DND-41 (cell line): ENCODE results near the gene TTC33.

Source experiments
- ATAC-seq: fragments of 200-7000 bp; cut with Tn5 transposase; 3 replicates; pipeline ENCODE4 v1.9.1; 2021; ENCODE audit warnings: low read depth; ENCODE audit not compliant: insufficient read depth
- DNase-seq: peaks from one replicate; pipeline ENCODE4 v3.0.0-alpha.2; 2020
- H2AFZ ChIP-seq: 2 replicates; pipeline ENCODE4 v1.6.0; 2012; ENCODE audit warnings: low read depth, low read length
- H3K27ac ChIP-seq: 2 replicates; pipeline ENCODE4 v1.5.1; 2012; ENCODE audit warnings: low read length, inconsistent platforms
- H3K27me3 ChIP-seq: fragments of 200-600 bp; sonication (generic); 2 replicates; pipeline ENCODE4 v1.6.0; 2012; ENCODE audit warnings: low read length, mild to moderate bottlenecking, inconsistent platforms; ENCODE audit not compliant: insufficient read depth, poor library complexity
- H3K36me3 ChIP-seq: 2 replicates; pipeline ENCODE4 v1.5.1; 2012; ENCODE audit warnings: low read length, inconsistent platforms; ENCODE audit not compliant: insufficient read depth
- H3K4me1 ChIP-seq: 2 replicates; pipeline ENCODE4 v1.5.1; 2012; ENCODE audit warnings: mild to moderate bottlenecking, low read length; ENCODE audit not compliant: insufficient read depth
- H3K4me2 ChIP-seq: 2 replicates; pipeline ENCODE4 v1.6.0; 2012; ENCODE audit warnings: mild to moderate bottlenecking, moderate library complexity, low read length, inconsistent platforms; ENCODE audit not compliant: insufficient read depth
- H3K4me3 ChIP-seq, 2 experiments: fragments of 200-600 bp in 1 of 2; shearing (Covaris generic) in 1 of 2; 2 replicates each; pipeline ENCODE4 v1.5.1; 2012 to 2016; ENCODE audit warnings: inconsistent platforms in 2 of 2, low read length in 2 of 2, mild to moderate bottlenecking in 2 of 2, low read depth in 1 of 2, moderate library complexity in 1 of 2
- H3K79me2 ChIP-seq: 2 replicates; pipeline ENCODE4 v1.6.0; 2012; ENCODE audit warnings: low read length, inconsistent platforms; ENCODE audit not compliant: insufficient read depth
- H3K9ac ChIP-seq: 2 replicates; pipeline ENCODE4 v1.6.0; 2012; ENCODE audit warnings: low read depth, mild to moderate bottlenecking, inconsistent platforms, low read length, moderate library complexity
- H3K9me3 ChIP-seq: 2 replicates; pipeline ENCODE4 v1.5.1; 2012; ENCODE audit warnings: low read length, moderate library complexity, mild to moderate bottlenecking, inconsistent platforms; ENCODE audit not compliant: insufficient read depth, severe bottlenecking
- H4K20me1 ChIP-seq: 2 replicates; pipeline ENCODE4 v1.6.0; 2012; ENCODE audit warnings: low read length; ENCODE audit not compliant: insufficient read depth
- EZH2 ChIP-seq: IDR thresholded peaks from 3 replicates; pipeline ENCODE4 v1.6.1; 2012; ENCODE audit warnings: borderline replicate concordance, low read depth, mild to moderate bottlenecking, moderate library complexity, low read length, inconsistent platforms; ENCODE audit not compliant: severe bottlenecking
- TF ChIP-seq, protein P1 (sequence below): IDR thresholded peaks from 2 replicates; pipeline ENCODE4 v1.5.1; 2012; ENCODE audit warnings: borderline replicate concordance, low read length, moderate library complexity, mild to moderate bottlenecking; ENCODE audit not compliant: poor library complexity, severe bottlenecking; ENCODE audit errors: extremely low read depth

TTC33 gene

DNA sequence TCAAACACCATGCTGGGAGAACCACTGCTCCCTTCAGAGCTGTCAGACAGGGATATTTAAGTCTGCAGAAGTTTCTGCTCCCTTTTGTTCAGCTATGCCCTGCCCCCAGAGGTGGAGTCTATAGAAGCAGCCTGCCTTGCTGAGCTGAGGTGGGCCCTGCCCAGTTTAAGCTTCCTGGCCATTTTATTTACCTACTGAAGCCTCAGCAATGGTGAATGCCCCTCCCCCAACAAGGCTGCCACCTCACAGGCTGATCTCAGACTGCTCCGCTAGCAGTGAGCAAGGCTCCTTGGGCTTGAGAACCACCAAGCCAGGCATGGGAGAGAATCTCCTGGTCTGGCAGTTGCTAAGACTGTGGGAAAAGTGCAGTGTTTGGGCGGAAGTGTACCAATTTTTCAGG lies 281.5 kb downstream of the TTC33 start:
- no peaks in the 10 kb centered on the region for H3K79me2 ChIP-seq
- H2AFZ ChIP-seq, result no peak overlapping the region
- H3K4me3 ChIP-seq, result no peak overlapping the region
- peak; percentile 29; the same call in 1 of the 3 replicates for ATAC-seq
- TF ChIP-seq, protein P1, sequence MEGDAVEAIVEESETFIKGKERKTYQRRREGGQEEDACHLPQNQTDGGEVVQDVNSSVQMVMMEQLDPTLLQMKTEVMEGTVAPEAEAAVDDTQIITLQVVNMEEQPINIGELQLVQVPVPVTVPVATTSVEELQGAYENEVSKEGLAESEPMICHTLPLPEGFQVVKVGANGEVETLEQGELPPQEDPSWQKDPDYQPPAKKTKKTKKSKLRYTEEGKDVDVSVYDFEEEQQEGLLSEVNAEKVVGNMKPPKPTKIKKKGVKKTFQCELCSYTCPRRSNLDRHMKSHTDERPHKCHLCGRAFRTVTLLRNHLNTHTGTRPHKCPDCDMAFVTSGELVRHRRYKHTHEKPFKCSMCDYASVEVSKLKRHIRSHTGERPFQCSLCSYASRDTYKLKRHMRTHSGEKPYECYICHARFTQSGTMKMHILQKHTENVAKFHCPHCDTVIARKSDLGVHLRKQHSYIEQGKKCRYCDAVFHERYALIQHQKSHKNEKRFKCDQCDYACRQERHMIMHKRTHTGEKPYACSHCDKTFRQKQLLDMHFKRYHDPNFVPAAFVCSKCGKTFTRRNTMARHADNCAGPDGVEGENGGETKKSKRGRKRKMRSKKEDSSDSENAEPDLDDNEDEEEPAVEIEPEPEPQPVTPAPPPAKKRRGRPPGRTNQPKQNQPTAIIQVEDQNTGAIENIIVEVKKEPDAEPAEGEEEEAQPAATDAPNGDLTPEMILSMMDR, result peak; percentile 22
- TF ChIP-seq EZH2, result no peak
- H4K20me1 ChIP-seq, result no peaks in the 10 kb centered on the region
- DNase-seq, result peak; percentile 14
- peak overlapping the region; percentile 40 for H3K27ac ChIP-seq
- H3K27me3 ChIP-seq, result no peaks in the 10 kb centered on the region
- H3K9ac ChIP-seq, result no peak overlapping the region
- no peaks in the 10 kb centered on the region for H3K9me3 ChIP-seq
- H3K4me1 ChIP-seq, result peaks cover 8% of the 10 kb centered on the region; the same call in 1 of the 2 replicates
- no peaks in the 10 kb centered on the region for H3K36me3 ChIP-seq
- no peak overlapping the region for H3K4me2 ChIP-seq

DNA sequence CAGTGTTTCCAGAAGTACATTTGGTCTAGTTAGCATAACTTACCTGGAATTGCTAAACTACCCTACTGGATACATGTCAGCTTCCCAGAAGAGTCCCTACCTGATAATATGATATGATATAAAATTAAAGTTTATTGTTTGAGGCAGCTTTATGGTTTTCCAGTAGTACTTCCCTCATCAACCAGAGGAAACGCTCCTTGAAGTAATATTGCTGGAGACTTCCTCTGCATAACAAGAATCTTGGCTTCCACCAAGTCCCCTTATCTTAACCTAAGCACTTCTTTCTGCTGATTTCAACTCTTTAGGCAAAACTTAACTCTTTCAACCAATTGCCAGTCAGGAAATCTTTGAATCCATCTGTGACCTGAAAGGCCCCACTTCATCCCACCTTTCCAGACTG lies 290.3 kb downstream of the TTC33 start:
- H4K20me1 ChIP-seq, result no peaks in the 10 kb centered on the region
- ATAC-seq (no peak), DNase-seq (no peak)
- H3K4me2 ChIP-seq, result no peak overlapping the region
- no peaks in the 10 kb centered on the region for H3K36me3 ChIP-seq
- no peaks in the 10 kb centered on the region for H3K27me3 ChIP-seq
- no peaks in the 10 kb centered on the region for H3K9me3 ChIP-seq
- no peaks in the 10 kb centered on the region for H3K79me2 ChIP-seq
- no peak overlapping the region for H3K4me3 ChIP-seq
- no peak overlapping the region for H2AFZ ChIP-seq
- H3K9ac ChIP-seq, result no peak overlapping the region
- TF ChIP-seq, protein P1, result no peak
- no peak for TF ChIP-seq EZH2
- no peak overlapping the region for H3K27ac ChIP-seq
- H3K4me1 ChIP-seq, result no peaks in the 10 kb centered on the region

DNA sequence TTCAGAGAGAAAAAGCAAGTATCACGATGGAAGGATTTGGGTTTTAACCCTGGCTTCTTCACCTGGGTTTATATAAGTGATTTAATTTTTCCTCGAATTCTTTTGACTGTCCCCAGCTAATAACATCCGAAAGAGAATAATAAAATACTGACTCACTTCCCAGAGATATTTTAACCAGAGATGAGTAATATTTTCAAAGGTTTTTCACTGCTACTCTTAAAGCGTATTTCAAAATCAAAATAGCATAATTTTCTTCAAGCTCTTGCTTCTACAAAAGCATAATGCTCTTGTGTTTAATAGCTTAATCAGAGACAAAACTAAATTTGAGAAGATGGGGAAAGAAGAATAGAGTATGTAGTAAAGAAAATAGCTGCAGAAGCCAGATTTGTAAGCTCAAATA lies 291.2 kb downstream of the TTC33 start:
- DNase-seq, result no peak
- H2AFZ ChIP-seq, result no peak overlapping the region
- H3K4me1 ChIP-seq, result no peaks in the 10 kb centered on the region
- H4K20me1 ChIP-seq, result no peaks in the 10 kb centered on the region
- H3K36me3 ChIP-seq, result no peaks in the 10 kb centered on the region
- no peaks in the 10 kb centered on the region for H3K79me2 ChIP-seq
- H3K9me3 ChIP-seq, result no peaks in the 10 kb centered on the region
- H3K4me3 ChIP-seq, result no peak overlapping the region
- no peak for TF ChIP-seq EZH2
- TF ChIP-seq, protein P1, result no peak
- H3K27me3 ChIP-seq, result no peaks in the 10 kb centered on the region
- no peak overlapping the region for H3K4me2 ChIP-seq
- no peak for ATAC-seq
- H3K9ac ChIP-seq, result no peak overlapping the region
- no peak overlapping the region for H3K27ac ChIP-seq
